ENCODE results near the gene NRP2.

The NRP2 gene

GRCh38 chr2:205836477-205837221 is 154.3 kb downstream of the NRP2 start:
- FAIRE-seq (no peak), DNase-seq (ENCODE audit: insufficient read length, low spot score) (no peak)

GRCh38 chr2:205837663-205838062 is 155.4 kb downstream of the NRP2 start:
- no peak for FAIRE-seq
- DNase-seq (ENCODE audit: insufficient read length, low spot score): no peak

- DNase-seq (ENCODE audit: insufficient read length, low spot score) (no peak), FAIRE-seq (no peak)
Observed at GRCh38 chr2:205845446-205845845, 163.1 kb downstream of the NRP2 start.
